Measurements from ENCODE around the gene TRIM25.

- TF ChIP-seq CTCF (IDR thresholded peaks at IDR 0.05) (no peak), POLR2A (IDR thresholded peaks at IDR 0.05) (no peak)
Observed at GRCh38 chr17:56894859-56895455, 18.9 kb downstream of the TRIM25 start.

Data from adrenal gland (tissue), 5 donors.